Measurements from ENCODE around the gene FLVCR1. TPM values are rescaled to one million over a fixed set of nuclear protein-coding genes. Genes with fewer than 3 reads are reported as not detected.

FLVCR1 gene
- polyA plus RNA-seq, 3 donors, result 1.8 to 5.5 (median 2.8) TPM

DNA sequence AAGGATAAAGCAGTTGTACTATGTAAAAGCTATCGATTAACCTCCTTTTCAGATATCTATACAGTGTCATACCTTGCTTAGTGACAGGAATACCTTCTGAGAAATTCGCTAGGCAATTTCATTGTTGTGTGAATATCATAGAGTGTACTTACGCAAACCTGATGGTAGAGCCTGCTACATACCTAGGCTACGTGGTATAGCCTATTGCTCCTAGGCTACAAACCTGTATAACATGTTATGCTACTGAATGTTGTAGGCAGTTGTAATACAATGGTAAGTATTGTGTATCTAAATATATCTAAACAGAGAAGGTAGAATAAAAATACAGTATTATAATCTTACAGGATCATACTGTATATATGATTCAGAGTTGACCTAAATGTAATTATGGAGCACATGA is 26.5 kb downstream of the FLVCR1 start:
- no peaks in the 10 kb centered on the region for H3K79me2 ChIP-seq (ENCODE audit: insufficient read depth, low read length)
- Mint-ChIP-seq H3K27ac (no peak overlapping the region), H3K9me3 (peaks cover 0 to 4% (median 0%) of the 10 kb centered on the region in 7 donors), H3K4me1 (no peaks in the 10 kb centered on the region), H3K36me3 (peaks cover 57 to 62% of the 10 kb centered on the region in 2 donors), H3K4me3 (no peak overlapping the region), H3K27me3 (ENCODE audit: low read depth in 3 of 3) (no peaks in the 10 kb centered on the region)
- H3K4me3 ChIP-seq (replicated peaks in 1 of 3; ENCODE audit: low read depth in 2 of 3, low read length in 3 of 3), result no peak overlapping the region
- no peaks in the 10 kb centered on the region for H4K20me1 ChIP-seq (ENCODE audit: insufficient read depth, low read length)
- no peak overlapping the region for H3K27ac ChIP-seq (ENCODE audit: low read depth in 1 of 2, low read length in 2 of 2)
- no peaks in the 10 kb centered on the region for H3K9me3 ChIP-seq (replicated peaks in 1 of 2; ENCODE audit: control insufficient read depth in 1 of 2, insufficient read depth in 1 of 2, low read length in 2 of 2)
- H3K36me3 ChIP-seq (replicated peaks in 1 of 2; ENCODE audit: control insufficient read depth in 1 of 2, insufficient read depth in 2 of 2, low read length in 2 of 2), result peaks cover 63 to 95% of the 10 kb centered on the region in 2 donors
- WGBS (ENCODE audit: insufficient coverage), result no CpG with 5 or more reads among the region's 4 CpGs
- no peak for DNase-seq
- no peak overlapping the region for H3K9ac ChIP-seq (ENCODE audit: insufficient read depth, low read length, poor library complexity, severe bottlenecking)
- TF ChIP-seq, protein P1, sequence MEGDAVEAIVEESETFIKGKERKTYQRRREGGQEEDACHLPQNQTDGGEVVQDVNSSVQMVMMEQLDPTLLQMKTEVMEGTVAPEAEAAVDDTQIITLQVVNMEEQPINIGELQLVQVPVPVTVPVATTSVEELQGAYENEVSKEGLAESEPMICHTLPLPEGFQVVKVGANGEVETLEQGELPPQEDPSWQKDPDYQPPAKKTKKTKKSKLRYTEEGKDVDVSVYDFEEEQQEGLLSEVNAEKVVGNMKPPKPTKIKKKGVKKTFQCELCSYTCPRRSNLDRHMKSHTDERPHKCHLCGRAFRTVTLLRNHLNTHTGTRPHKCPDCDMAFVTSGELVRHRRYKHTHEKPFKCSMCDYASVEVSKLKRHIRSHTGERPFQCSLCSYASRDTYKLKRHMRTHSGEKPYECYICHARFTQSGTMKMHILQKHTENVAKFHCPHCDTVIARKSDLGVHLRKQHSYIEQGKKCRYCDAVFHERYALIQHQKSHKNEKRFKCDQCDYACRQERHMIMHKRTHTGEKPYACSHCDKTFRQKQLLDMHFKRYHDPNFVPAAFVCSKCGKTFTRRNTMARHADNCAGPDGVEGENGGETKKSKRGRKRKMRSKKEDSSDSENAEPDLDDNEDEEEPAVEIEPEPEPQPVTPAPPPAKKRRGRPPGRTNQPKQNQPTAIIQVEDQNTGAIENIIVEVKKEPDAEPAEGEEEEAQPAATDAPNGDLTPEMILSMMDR (IDR thresholded peaks at IDR 0.05), result no peak
- H3K4me1 ChIP-seq (ENCODE audit: control insufficient read depth in 1 of 2, insufficient read depth in 2 of 2, low read length in 2 of 2), result no peaks in the 10 kb centered on the region
- no peak overlapping the region for H3K4me2 ChIP-seq (replicated peaks; ENCODE audit: extremely low read depth, low read length, poor library complexity, severe bottlenecking)
- intact Hi-C loops (cut with micrococcal nuclease), result no loop called here
- H3K27me3 ChIP-seq (ENCODE audit: control insufficient read depth in 2 of 2, insufficient read depth in 2 of 2, low read length in 2 of 2), result no peaks in the 10 kb centered on the region
- no peak overlapping the region for H2AFZ ChIP-seq (ENCODE audit: insufficient read depth, low read depth, low read length, poor library complexity, severe bottlenecking)

DNA sequence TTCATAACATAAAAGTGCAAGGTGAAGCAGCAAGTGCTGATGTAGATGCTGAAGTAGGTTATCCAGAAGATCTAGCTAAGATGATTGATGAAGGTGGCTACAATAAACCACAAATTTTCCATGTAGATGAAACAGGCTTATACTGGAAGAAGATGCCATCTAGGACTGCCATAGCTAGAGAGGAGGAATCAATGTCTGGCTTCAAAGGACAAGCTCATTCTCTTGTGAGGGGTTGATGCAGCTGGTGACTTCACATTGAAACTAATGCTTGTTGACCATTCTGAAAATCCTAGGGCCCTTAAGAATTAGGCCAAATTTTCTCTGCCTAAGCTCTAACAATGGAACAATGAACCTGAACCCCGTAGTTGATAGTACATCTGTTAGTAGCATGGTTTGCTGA is 34.0 kb downstream of the FLVCR1 start:
- Histone ChIP-seq H3K79me2 (ENCODE audit: insufficient read depth, low read length) (no peaks in the 10 kb centered on the region), H3K27ac (ENCODE audit: low read depth in 1 of 2, low read length in 2 of 2) (no peak overlapping the region), H3K9me3 (replicated peaks in 1 of 2; ENCODE audit: control insufficient read depth in 1 of 2, insufficient read depth in 1 of 2, low read length in 2 of 2) (no peaks in the 10 kb centered on the region), H3K4me3 (replicated peaks in 1 of 3; ENCODE audit: low read depth in 2 of 3, low read length in 3 of 3) (no peak overlapping the region), H4K20me1 (ENCODE audit: insufficient read depth, low read length) (no peaks in the 10 kb centered on the region), H3K27me3 (ENCODE audit: control insufficient read depth in 2 of 2, insufficient read depth in 2 of 2, low read length in 2 of 2) (no peaks in the 10 kb centered on the region), H3K4me1 (ENCODE audit: control insufficient read depth in 1 of 2, insufficient read depth in 2 of 2, low read length in 2 of 2) (no peaks in the 10 kb centered on the region), H3K9ac (ENCODE audit: insufficient read depth, low read length, poor library complexity, severe bottlenecking) (no peak overlapping the region), H2AFZ (ENCODE audit: insufficient read depth, low read depth, low read length, poor library complexity, severe bottlenecking) (no peak overlapping the region), H3K4me2 (replicated peaks; ENCODE audit: extremely low read depth, low read length, poor library complexity, severe bottlenecking) (no peak overlapping the region), H3K36me3 (replicated peaks in 1 of 2; ENCODE audit: control insufficient read depth in 1 of 2, insufficient read depth in 2 of 2, low read length in 2 of 2) (peaks cover 56 to 86% of the 10 kb centered on the region in 2 donors)
- no CpG with 5 or more reads among the region's 1 CpG for WGBS (ENCODE audit: insufficient coverage)
- DNase-seq, result no peak
- Mint-ChIP-seq H3K9me3 (no peaks in the 10 kb centered on the region), H3K36me3 (peaks cover 73 to 75% of the 10 kb centered on the region in 2 donors), H3K27ac (no peak overlapping the region), H3K27me3 (ENCODE audit: low read depth in 3 of 3) (no peaks in the 10 kb centered on the region), H3K4me3 (no peak overlapping the region), H3K4me1 (peaks cover 3% of the 10 kb centered on the region)
- intact Hi-C loops (cut with micrococcal nuclease), result no loop called here
- TF ChIP-seq, protein P1 (IDR thresholded peaks at IDR 0.05), result no peak

All from CD14-positive monocyte (primary cell).